K562 (cell line): ENCODE measurements around the gene MCCC1. TPM values are rescaled to one million over a fixed set of nuclear protein-coding genes. Genes with fewer than 3 reads are reported as not detected.

ENCODE experiments used
- ATAC-seq: fragments of 200-7000 bp; cut with Tn5 transposase; 3 replicates; pipeline ENCODE4 v1.9.1; 2020; ENCODE audit warnings: moderate library complexity
- BruUV-seq: library from RNA; stranded (reverse); fragments of 400-500 nt; replicated peaks from 2 replicates; lab custom pipeline; 2021; lab: Mats Ljungman, UMichigan
- CTCF ChIA-PET: fragments of 300-600 bp; formaldehyde crosslinking; extraction: SDS; loops from one replicate; lab custom pipeline; 2021; ENCODE audit warnings: low intra/inter-chr PET ratio; lab: Yijun Ruan, JAX
- POLR2A ChIA-PET: fragments of 300-600, 350-650 bp; sonication (Branson Sonifier 250); formaldehyde crosslinking; extraction: SDS; loops from one replicate; lab custom pipeline; 2021; ENCODE audit warnings: antibody characterized with exemption, inconsistent platforms; lab: Yijun Ruan, JAX
- DNase-seq, 4 experiments: peaks; one replicate each; pipeline versions ENCODE4 v3.0.0 to v3.0.0-alpha.2; 2011 to 2018; ENCODE audit warnings: low spot score in 3 of 4, mixed read lengths in 3 of 4; ENCODE audit errors: extremely low read depth in 1 of 4
- FAIRE-seq: peaks from 2 replicates; lab custom pipeline; 2011; peaks lifted over from hg19 to GRCh38; lab: Jason Lieb, UNC
- H2AFZ ChIP-seq: 2 replicates; pipeline ENCODE4 v1.6.0; 2011; ENCODE audit warnings: low read depth, low read length, control low read depth, inconsistent platforms
- H3K27ac ChIP-seq: fragments of 200-600 bp; 3 replicates; pipeline ENCODE4 v1.8.0; 2011; ENCODE audit warnings: low read depth, mild to moderate bottlenecking, control low read depth, inconsistent platforms, low read length, moderate library complexity, mixed read lengths; ENCODE audit errors: extremely low read depth
- H3K27me3 ChIP-seq, 2 experiments: fragments of 300-600 bp in 1 of 2; 2 replicates in 1 of 2; 3 replicates in 1 of 2; pipeline versions ENCODE4 v1.6.0 to v1.8.0; 2011; ENCODE audit warnings: inconsistent platforms in 2 of 2, low read length in 2 of 2, mild to moderate bottlenecking in 1 of 2, mixed read lengths in 1 of 2, moderate library complexity in 1 of 2; ENCODE audit not compliant: control insufficient read depth in 2 of 2, insufficient read depth in 2 of 2
- H3K36me3 ChIP-seq: fragments of 300-600 bp; 3 replicates; pipeline ENCODE4 v1.8.0; 2011; ENCODE audit warnings: mild to moderate bottlenecking, low read length, inconsistent platforms; ENCODE audit not compliant: control insufficient read depth, insufficient read depth
- H3K4me1 ChIP-seq, 2 experiments: fragments of 200-600 bp in 1 of 2; replicated peaks in 1 of 2; 2 replicates in 1 of 2; 3 replicates in 1 of 2; pipeline versions ENCODE4 v1.5.1 to v1.8.0; 2011; ENCODE audit warnings: inconsistent platforms in 2 of 2, low read length in 2 of 2, mild to moderate bottlenecking in 1 of 2, mixed read lengths in 1 of 2, moderate library complexity in 1 of 2; ENCODE audit not compliant: control insufficient read depth in 2 of 2, insufficient read depth in 2 of 2
- H3K4me2 ChIP-seq: 2 replicates; pipeline ENCODE4 v1.6.1; 2011; ENCODE audit warnings: low read length, control low read depth, inconsistent platforms, mixed read lengths; ENCODE audit not compliant: insufficient read depth
- H3K4me3 ChIP-seq: fragments of 200-600 bp; sonication (generic), shearing (Covaris generic); 2 replicates; pipeline ENCODE4 v1.5.1; 2016; ENCODE audit warnings: control low read depth, inconsistent platforms
- H3K79me2 ChIP-seq: fragments of 200-600 bp; 3 replicates; pipeline ENCODE4 v1.8.0; 2011; ENCODE audit warnings: low read length, inconsistent platforms; ENCODE audit not compliant: control insufficient read depth, insufficient read depth
- H3K9ac ChIP-seq, 2 experiments: 2 replicates each; pipeline versions ENCODE4 v1.6.0 to v1.6.1; 2011; ENCODE audit warnings: low read depth in 2 of 2, low read length in 2 of 2, control low read depth in 1 of 2, inconsistent platforms in 1 of 2, mild to moderate bottlenecking in 1 of 2, mixed read lengths in 1 of 2; ENCODE audit not compliant: insufficient read depth in 1 of 2
- H3K9me1 ChIP-seq: one replicate; pipeline ENCODE4 v1.6.0; 2011; ENCODE audit warnings: inconsistent platforms, mild to moderate bottlenecking, low read length, moderate library complexity; ENCODE audit not compliant: control insufficient read depth, insufficient read depth
- H3K9me3 ChIP-seq: replicated peaks from 2 replicates; pipeline ENCODE4 v1.5.1; 2011; ENCODE audit warnings: low read depth, low read length, inconsistent platforms; ENCODE audit not compliant: control insufficient read depth, insufficient read depth
- H4K20me1 ChIP-seq: replicated peaks from 2 replicates; pipeline ENCODE4 v1.6.1; 2011; ENCODE audit warnings: low read length, inconsistent platforms, mixed read lengths; ENCODE audit not compliant: control insufficient read depth, insufficient read depth
- ARID1B ChIP-seq: fragments of 450-650 bp; IDR thresholded peaks from 2 replicates; pipeline ENCODE4 v1.6.1; 2016; ENCODE audit warnings: antibody characterized with exemption, mild to moderate bottlenecking, inconsistent platforms
- CEBPB ChIP-seq: fragments of 450-650 bp; IDR thresholded peaks from 2 replicates; pipeline ENCODE4 v1.6.1; 2016; ENCODE audit warnings: missing genetic modification characterization, missing compliant biosample characterization
- COPS2 ChIP-seq: fragments of 450-650 bp; conservative IDR thresholded peaks from 2 replicates; pipeline ENCODE4 v1.6.1; 2016; ENCODE audit warnings: mild to moderate bottlenecking, moderate library complexity
- FOSL1 ChIP-seq: fragments of 200-800 bp; sonication (Bioruptor generic); conservative IDR thresholded peaks from 2 replicates; pipeline ENCODE4 v1.6.1; 2016; ENCODE audit warnings: missing genetic modification characterization, missing compliant biosample characterization
- JUND ChIP-seq, 2 experiments: IDR thresholded peaks; 2 replicates in 1 of 2; 3 replicates in 1 of 2; pipeline ENCODE4 v1.6.1; 2011; ENCODE audit warnings: borderline replicate concordance in 2 of 2, low read depth in 2 of 2, low read length in 2 of 2, improper control_type of control experiment in 1 of 2, missing biosample characterization in 1 of 2, missing genetic modification characterization in 1 of 2, missing genetic modification reagents in 1 of 2
- MECOM ChIP-seq: fragments of 250-450 bp; sonication (Bioruptor Pico); IDR thresholded peaks from 2 replicates; pipeline ENCODE4 v1.8.0; 2022; ENCODE audit warnings: inconsistent platforms
- MEIS2 ChIP-seq: fragments of 450-650 bp; IDR thresholded peaks from 2 replicates; pipeline ENCODE4 v1.6.1; 2014; ENCODE audit warnings: mild to moderate bottlenecking; ENCODE audit not compliant: partially characterized antibody
- ZNF354B ChIP-seq: fragments of 250-450 bp; sonication (Bioruptor Pico); IDR thresholded peaks from 2 replicates; pipeline ENCODE4 v1.4.0; 2020
- WGBS: fragments of 100-300 bp; shearing (Covaris generic); methylation state at CpG from one replicate; pipeline ENCODE4 v1.1.6; 2016; ENCODE audit warnings: low coverage, mixed read lengths; ENCODE audit not compliant: insufficient coverage; ENCODE audit errors: missing lambda C conversion rate; 5-methylcytosine and 5-hydroxymethylcytosine counted together
- in situ Hi-C: fragments of 300-500 bp; cut with MboI; formaldehyde crosslinking; loops from 4 replicates; pipeline ENCODE4 v1.15.0; 2018; ENCODE audit warnings: inconsistent platforms, mixed read lengths
- intact Hi-C: fragments of 100-400 bp; cut with micrococcal nuclease; formaldehyde crosslinking; loops from 2 replicates; pipeline ENCODE4 v1.14.2; 2022
- polyA plus RNA-seq, 8 experiments: library from polyadenylated mRNA; depleted of rRNA in 4 of 8; stranded (reverse) in 5 of 8; unstranded in 3 of 8; fragments of >200 nt; fragmentation: Nextera tagmentation in 2 of 8; fragmentation: Illumina TruSeq in 1 of 8; extraction: Ambion mirVana in 2 of 8; extraction: Trizol in 1 of 8; gene quantifications; 2 replicates each; pipeline versions ENCODE4 v1.2.1 to v1.2.3, GENCODE V29; 2011 to 2014; ENCODE audit warnings: inconsistent platforms in 1 of 8, missing spikeins in 1 of 8
- total RNA-seq, 7 experiments: library from RNA; depleted of rRNA in 6 of 7; stranded (reverse); fragments of >200 nt in 6 of 7; fragmentation: Illumina TruSeq in 2 of 7; extraction: Trizol in 2 of 7; gene quantifications; 2 replicates each; pipeline versions ENCODE4 v1.2.1 to v1.2.3, GENCODE V29; 2011 to 2021; ENCODE audit warnings: low replicate concordance in 1 of 7
- TF ChIP-seq, protein P1 (sequence below), 2 experiments: IDR thresholded peaks in 1 of 2; conservative IDR thresholded peaks in 1 of 2; 2 replicates each; pipeline ENCODE4 v1.6.1; 2016; ENCODE audit warnings: low read depth in 2 of 2, mild to moderate bottlenecking in 1 of 2, missing compliant biosample characterization in 1 of 2, missing genetic modification characterization in 1 of 2, moderate library complexity in 1 of 2

The MCCC1 gene
- total and polyA plus RNA-seq, 9 of the 15 experiments (the other 6 are each of a cell fraction or from before 2014, with no cell fraction given): 13.7 to 26.9 (median 23.0) TPM

DNA sequence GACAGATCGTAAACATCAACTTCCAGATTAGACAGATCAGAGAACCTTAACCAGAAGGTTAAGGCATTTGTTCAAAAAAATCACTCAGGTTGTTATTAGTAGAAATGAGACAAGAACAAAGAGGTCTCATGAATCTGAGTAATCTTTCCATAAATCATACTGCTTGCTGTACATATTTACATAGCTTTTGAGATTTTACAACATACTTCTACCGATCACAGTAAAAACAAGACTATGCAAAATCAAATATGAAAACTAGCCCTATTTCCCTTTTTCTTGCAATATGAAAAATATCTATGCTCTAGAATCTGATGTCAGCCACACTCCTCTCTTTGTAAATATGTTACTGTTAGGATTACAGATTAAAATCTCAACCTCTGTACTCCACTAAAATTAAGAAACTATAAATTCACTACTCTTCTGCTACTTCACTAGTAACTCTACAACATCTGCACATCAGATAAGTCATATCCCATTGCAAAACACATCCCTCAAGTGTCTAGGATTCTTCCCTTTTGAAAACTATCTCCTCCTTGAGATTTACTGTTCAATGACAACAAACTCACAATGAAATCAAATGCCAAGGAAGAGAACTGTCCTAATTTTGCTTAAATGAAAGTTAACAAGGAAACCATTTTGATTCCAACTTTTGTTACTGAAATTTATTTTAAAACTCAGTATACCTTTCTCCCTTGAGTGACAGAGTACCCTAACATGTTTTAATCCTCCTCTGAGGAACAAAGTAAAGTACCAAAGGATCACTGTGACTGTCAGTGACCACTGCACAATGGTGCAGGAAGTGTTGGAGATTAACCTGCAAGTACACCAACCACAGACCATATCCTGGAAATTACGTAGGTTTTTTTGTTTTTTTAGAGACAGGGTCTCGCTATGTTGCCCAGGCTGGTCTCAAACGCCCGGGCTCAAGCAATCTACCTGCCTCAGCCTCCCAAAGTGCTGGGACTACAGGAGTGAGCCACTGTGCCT, 131.8 kb downstream of the MCCC1 start:
- no peak overlapping the region for H3K9ac ChIP-seq
- 70% methylated on average over 6 of the region's 6 CpGs for WGBS
- no TSS peak for BruUV-seq
- peaks cover 23% of the 10 kb centered on the region for H3K36me3 ChIP-seq
- H3K4me3 ChIP-seq: no peak overlapping the region
- 0 out of 2 replicates have a peak, but pooled peaks cover 3% of the 10 kb centered on the region for H4K20me1 ChIP-seq
- intact Hi-C loops: no loop called here
- no peaks in the 10 kb centered on the region for H3K9me3 ChIP-seq
- no peak overlapping the region for H2AFZ ChIP-seq
- peaks cover 84% of the 10 kb centered on the region for H3K79me2 ChIP-seq
- ChIA-PET POLR2A (no interaction called here), CTCF (no interaction called here)
- TF ChIP-seq JUND (IDR thresholded peaks at IDR 0.05; ENCODE audit: borderline replicate concordance, low read depth, low read length) (no peak), JUND (tag; IDR thresholded peaks at IDR 0.05; ENCODE audit: borderline replicate concordance, low read depth, low read length) (no peak), CEBPB (peak; percentile 45), ZNF354B (CRISPR knock-in tag) (no peak), MECOM (CRISPR knock-in tag) (peak; percentile 38; the same call in 1 of the 2 replicates), COPS2 (no peak), MEIS2 (peak; percentile 33), FOSL1 (no peak), ARID1B (0 out of 2 replicates have a peak, but pooled peaks have one; percentile 9)
- TF ChIP-seq, protein P1, sequence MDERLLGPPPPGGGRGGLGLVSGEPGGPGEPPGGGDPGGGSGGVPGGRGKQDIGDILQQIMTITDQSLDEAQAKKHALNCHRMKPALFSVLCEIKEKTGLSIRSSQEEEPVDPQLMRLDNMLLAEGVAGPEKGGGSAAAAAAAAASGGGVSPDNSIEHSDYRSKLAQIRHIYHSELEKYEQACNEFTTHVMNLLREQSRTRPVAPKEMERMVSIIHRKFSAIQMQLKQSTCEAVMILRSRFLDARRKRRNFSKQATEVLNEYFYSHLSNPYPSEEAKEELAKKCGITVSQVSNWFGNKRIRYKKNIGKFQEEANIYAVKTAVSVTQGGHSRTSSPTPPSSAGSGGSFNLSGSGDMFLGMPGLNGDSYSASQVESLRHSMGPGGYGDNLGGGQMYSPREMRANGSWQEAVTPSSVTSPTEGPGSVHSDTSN (CRISPR knock-in tag; IDR thresholded peaks at IDR 0.05; ENCODE audit: low read depth): no peak
- TF ChIP-seq, protein P1 (tag; conservative IDR thresholded peaks at IDR 0.05; ENCODE audit: low read depth): peak; percentile 66; the same call in 1 of the 2 replicates
- H3K4me2 ChIP-seq: no peak overlapping the region
- ATAC-seq: no peak
- FAIRE-seq: no peak
- in situ Hi-C loops: no loop called here
- H3K9me1 ChIP-seq: peaks cover 5% of the 10 kb centered on the region
- no peak overlapping the region for H3K27ac ChIP-seq
- H3K27me3 ChIP-seq: no peaks in the 10 kb centered on the region
- H3K4me1 ChIP-seq: peaks cover 9 to 33% of the 10 kb centered on the region in 2 experiments
- DNase-seq: no peak
